Measurements from ENCODE around the gene NOTCH4.

GRCh38 chr6:32212076-32212760 lies 11.6 kb downstream of the NOTCH4 start:
- TF ChIP-seq POLR2A (IDR thresholded peaks at IDR 0.05), result no peak
- TF ChIP-seq CTCF (IDR thresholded peaks at IDR 0.05), result no peak

Data from testis (tissue), 2 donors.